Measurements from ENCODE around the gene AUH.
"Not testable (repeated sequence)": the region's sequence is repeated elsewhere in the genome, so short reads cannot be mapped to it uniquely, and the experiment has no call there.

Gene AUH

DNA sequence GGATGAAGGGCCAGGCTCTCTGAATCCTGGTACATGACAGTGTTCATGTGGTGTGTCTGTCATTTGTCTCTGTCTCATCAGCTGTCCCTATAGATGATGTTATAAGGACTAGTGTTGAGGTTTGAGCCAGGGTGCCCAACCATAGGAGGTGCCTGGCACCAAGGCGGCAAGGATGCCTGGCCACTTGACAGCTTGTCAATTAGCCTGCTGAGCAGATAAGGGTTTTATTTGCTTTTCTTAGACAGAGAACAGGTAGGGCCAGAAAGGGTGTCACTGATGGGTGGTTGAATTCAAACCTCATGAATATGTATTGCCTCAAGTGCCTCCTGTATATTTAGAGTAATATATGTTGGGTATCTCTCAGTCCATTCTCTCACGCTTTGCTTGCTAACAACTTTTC lies 30.1 kb upstream of the AUH start:
- TF ChIP-seq GATA1 (IDR thresholded peaks at IDR 0.05; ENCODE audit: low read depth, low read length) (no peak), POLR2A (IDR thresholded peaks at IDR 0.05; ENCODE audit: low read length) (no peak)
- DNase-seq = no peak

GRCh38 chr9:91391412-91391811 lies 29.7 kb upstream of the AUH start:
- DNase-seq = no peak

GRCh38 chr9:91389686-91390085 lies 28.0 kb upstream of the AUH start:
- not testable (repeated sequence) for DNase-seq

More at GRCh38 chr9:91391412-91391811, 29.7 kb upstream of the AUH start:
- no peak for TF ChIP-seq POLR2A (IDR thresholded peaks at IDR 0.05; ENCODE audit: low read length)

- no peak for DNase-seq
- TF ChIP-seq POLR2A (IDR thresholded peaks at IDR 0.05; ENCODE audit: low read length) = no peak
- no peak for TF ChIP-seq GATA1 (IDR thresholded peaks at IDR 0.05; ENCODE audit: low read depth, low read length)
Observed at GRCh38 chr9:91386765-91387164, 25.0 kb upstream of the AUH start.

DNA sequence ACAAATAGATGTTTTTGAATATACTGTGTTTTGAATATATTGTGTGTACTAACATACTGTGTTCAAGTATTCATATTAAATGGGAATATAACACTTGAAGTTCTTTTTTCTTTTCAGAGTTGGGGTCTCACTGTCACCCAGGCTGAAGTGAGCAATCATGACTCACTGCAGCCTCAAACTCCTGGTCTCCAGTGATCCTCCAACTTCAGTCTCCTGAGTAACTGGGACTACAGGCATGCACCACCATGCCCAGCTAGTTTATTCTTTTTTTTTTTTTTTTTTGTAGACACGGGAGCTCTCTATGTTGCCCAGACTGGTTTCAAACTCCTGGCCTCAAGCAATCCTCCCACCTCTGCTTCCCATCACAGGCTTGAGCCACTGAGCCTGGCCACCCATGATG lies 23.2 kb upstream of the AUH start:
- no peak for DNase-seq
- TF ChIP-seq GATA1 (IDR thresholded peaks at IDR 0.05; ENCODE audit: low read depth, low read length) (no peak), POLR2A (IDR thresholded peaks at IDR 0.05; ENCODE audit: low read length) (no peak)

GRCh38 chr9:91383577-91383976 lies 21.9 kb upstream of the AUH start:
- TF ChIP-seq GATA1 (IDR thresholded peaks at IDR 0.05; ENCODE audit: low read depth, low read length) (no peak), POLR2A (IDR thresholded peaks at IDR 0.05; ENCODE audit: low read length) (no peak)
- no peak for DNase-seq

DNA sequence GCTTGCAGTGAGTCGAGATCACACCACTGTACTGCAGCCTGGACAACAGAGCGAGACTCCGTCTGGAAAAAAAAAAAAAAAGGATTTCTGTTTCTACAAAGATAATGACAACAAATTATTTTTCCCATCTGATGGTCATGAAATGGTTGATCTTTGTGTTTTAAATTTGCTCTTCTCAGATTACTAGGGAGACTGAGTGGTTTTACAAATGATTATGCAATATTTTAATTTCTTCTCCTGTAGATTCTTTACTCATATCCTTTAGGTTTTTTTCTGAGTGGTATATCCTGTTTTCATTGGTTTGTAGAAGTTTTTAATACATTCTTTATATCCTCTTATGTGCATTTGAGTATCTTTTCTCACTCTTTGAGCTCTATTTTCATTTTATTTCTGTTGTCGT lies 20.6 kb upstream of the AUH start:
- DNase-seq = no peak
- TF ChIP-seq GATA1 (IDR thresholded peaks at IDR 0.05; ENCODE audit: low read depth, low read length) (no peak), POLR2A (IDR thresholded peaks at IDR 0.05; ENCODE audit: low read length) (no peak)

DNA sequence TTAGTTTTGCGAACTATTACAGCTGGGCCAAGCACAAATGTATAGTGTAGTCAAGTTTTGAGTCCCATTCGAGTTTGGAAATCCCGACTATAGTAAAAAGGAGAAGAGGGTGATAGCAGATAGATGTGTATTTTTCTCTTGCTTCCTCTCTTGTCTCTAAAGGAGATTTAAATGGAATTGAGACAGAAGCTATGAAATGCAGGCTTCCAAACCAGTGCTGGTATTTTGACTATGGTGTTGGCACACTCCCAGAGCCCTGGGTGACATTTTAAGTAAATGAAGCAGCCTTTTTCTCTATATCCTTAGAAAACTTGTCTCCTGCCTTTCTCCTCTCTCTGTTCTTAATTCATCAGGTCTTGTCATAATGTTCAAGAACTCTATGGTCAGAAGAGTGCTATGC lies 17.7 kb upstream of the AUH start:
- TF ChIP-seq POLR2A (IDR thresholded peaks at IDR 0.05; ENCODE audit: low read length) = no peak
- TF ChIP-seq GATA1 (IDR thresholded peaks at IDR 0.05; ENCODE audit: low read depth, low read length) = no peak
- DNase-seq = no peak

DNA sequence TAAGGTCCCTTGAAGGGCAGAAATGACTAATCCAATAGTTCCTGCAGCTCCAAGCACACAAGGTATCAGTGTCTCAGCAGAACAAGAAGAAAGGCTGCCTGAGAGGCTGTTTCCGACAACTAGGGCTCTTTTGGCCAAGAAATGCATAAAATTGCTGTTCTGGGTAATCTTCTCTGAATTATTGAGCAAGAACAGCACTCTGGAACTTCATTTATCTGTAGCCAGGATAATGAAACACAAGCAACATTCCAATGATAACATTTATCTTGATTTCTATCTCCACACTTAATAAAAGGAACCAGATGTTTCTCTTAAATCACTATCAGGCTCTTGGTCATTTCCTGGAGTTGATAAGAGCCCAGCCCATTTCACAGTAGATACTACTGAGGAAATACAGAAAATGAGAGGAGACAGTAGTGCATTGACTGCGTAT lies 17.0 kb upstream of the AUH start:
- DNase-seq = peak in 1 of 2 experiments; percentile 35
- TF ChIP-seq POLR2A (IDR thresholded peaks at IDR 0.05; ENCODE audit: low read length) (no peak), GATA1 (IDR thresholded peaks at IDR 0.05; ENCODE audit: low read depth, low read length) (no peak)

- DNase-seq = peak in 1 of 2 experiments; percentile 11
Observed at GRCh38 chr9:91378054-91378453, 16.3 kb upstream of the AUH start.

DNA sequence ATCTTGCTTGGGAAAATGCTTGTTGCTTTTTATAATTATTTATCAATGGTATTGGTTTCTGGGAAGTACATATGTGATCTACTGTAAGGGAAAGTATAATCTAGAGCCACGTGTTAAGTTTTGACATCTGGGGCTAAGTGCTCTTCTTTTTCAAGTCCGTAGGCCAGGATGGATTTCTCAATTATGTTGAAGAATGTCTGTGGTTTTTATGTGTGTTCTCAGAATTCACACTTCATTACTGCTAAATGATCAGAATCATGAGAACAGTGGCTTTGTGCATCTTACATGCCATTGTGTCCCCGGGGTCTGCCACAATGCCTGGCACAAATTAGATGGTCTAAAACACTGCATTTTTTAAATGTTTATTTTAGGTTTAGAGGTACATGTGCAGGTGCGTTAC lies 14.5 kb upstream of the AUH start:
- TF ChIP-seq POLR2A (IDR thresholded peaks at IDR 0.05; ENCODE audit: low read length) = no peak
- no peak for TF ChIP-seq GATA1 (IDR thresholded peaks at IDR 0.05; ENCODE audit: low read depth, low read length)
- no peak for DNase-seq

DNA sequence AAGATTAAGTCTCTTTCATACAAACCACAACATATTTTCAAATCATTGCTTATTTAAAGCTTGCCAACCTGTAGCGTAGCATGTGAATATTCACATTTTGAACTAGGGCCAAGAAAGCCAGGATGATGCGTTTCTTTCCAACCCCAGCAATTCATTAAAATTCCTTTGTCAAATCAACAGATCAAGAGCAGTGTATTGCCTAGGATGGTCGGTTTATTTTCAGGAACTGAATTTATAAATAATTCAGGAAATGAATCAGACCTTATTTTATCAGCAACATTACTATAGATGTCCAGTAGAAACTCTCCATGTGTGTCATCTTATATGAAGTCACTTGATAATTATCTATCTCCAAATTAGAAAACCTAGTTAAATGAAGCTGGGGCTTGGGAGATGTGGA lies 13.2 kb upstream of the AUH start:
- no peak for DNase-seq
- no peak for TF ChIP-seq POLR2A (IDR thresholded peaks at IDR 0.05; ENCODE audit: low read length)
- TF ChIP-seq GATA1 (IDR thresholded peaks at IDR 0.05; ENCODE audit: low read depth, low read length) = no peak

- peak in 1 of 2 experiments; percentile 5 for DNase-seq
- TF ChIP-seq GATA1 (IDR thresholded peaks at IDR 0.05; ENCODE audit: low read depth, low read length) (no peak), POLR2A (IDR thresholded peaks at IDR 0.05; ENCODE audit: low read length) (no peak)
Observed at GRCh38 chr9:91371894-91372293, 10.2 kb upstream of the AUH start.

DNA sequence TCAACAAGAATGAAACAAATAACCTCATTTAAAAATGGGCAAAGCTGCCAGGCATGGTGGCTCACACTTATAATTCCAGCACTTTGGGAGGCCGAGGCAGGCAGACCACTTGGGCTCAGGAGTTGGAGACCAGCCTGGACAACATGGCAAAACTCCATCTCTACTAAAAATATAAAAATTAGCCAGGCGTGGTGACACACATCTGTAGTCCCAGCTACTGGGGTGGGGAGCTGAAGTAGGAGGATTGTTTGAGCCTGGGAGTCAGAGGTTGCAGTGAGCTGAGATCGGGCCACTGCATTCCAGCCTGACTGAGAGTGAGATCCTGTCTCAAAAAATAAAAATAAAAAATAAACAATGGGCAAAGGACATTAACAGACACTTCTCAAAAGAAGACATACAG lies 8.3 kb upstream of the AUH start:
- not testable (repeated sequence) for DNase-seq

DNA sequence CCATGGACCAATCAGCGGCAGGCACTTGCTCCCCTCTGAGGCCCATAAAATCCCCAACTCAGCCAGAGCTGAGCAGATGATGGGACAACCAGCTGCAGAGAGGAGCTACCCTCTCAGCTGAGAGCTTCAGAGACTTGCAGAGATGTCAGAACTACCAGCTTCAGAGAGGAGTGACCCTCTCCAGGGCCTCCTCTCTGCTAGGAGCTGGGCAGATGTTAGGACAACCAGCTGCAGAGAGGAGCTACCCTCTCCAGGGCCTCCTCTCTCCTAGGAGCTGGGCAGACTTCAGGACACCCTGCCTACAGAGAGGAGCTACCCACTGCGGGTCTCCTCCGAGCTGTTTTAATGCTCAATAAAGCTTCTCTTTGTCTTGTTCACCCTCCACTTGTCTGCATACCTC lies 3.0 kb upstream of the AUH start:
- peak in 1 of 2 experiments; percentile 46 for DNase-seq
- TF ChIP-seq POLR2A (IDR thresholded peaks at IDR 0.05; ENCODE audit: low read length) (no peak), GATA1 (IDR thresholded peaks at IDR 0.05; ENCODE audit: low read depth, low read length) (no peak)

DNA sequence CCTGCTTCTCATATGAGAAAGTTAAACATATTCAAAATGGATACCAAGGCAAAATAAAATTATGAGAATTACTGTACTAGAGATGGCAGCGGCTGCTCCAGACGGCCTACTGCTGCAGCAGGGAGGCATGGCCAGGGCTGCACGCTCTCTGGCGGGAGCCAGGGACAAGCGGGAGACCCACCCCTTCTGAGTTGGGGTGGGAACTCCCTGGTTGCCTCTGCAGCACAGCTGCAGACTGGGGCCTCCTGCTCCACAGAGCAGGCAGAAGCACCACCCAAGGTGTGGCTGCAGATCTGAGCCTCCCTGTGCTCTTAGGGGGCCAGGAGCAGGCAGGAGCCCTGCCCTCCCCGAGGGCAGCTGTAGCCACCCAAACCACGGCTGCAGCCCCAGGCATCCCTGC lies 2.3 kb upstream of the AUH start:
- DNase-seq = peak in 1 of 2 experiments; percentile 12
- TF ChIP-seq GATA1 (IDR thresholded peaks at IDR 0.05; ENCODE audit: low read depth, low read length) = no peak
- TF ChIP-seq POLR2A (IDR thresholded peaks at IDR 0.05; ENCODE audit: low read length) = no peak
